ENCODE data around the gene INPP5J.
"Not testable (repeated sequence)": the region's sequence is repeated elsewhere in the genome, so short reads cannot be mapped to it uniquely, and the experiment has no call there.

Gene INPP5J

DNA sequence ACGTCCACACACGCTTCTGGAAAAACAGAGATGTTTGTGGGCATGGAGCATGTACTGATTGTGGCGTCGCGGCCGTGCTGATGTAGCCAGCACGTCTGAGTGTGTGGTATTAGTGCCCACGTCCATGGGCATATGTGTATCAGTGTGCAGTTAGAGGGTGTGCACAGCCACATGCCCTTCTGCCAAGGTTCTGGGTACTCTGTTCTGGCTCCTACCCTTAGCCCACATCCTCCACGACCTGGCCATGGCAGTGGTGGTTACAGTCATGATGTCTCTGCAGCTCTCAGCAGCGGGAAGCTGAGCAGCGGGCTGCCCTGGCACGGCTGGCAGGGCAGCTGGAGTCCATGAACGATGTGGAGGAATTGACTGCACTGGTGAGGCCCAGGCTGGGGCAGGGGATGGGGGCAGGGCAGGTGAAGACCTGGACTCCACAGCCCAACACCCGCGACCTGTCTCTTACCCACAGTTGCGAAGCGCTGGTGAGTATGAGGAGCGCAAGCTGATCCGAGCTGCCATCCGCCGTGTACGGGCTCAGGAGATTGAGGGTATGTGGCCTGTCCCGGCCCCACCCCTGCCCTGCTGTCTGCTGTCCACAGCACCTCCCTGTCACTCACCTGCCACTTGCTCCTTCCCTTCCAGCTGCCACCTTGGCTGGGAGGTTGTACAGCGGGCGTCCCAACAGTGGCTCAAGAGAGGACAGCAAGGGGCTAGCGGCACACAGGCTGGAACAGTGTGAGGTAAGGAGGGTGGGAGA is 34.4 kb upstream of the INPP5J start:
- no peak for DNase-seq

GRCh38 chr22:31089160-31090100 is 33.3 kb upstream of the INPP5J start:
- DNase-seq: no peak

GRCh38 chr22:31090217-31091085 is 32.3 kb upstream of the INPP5J start:
- no peak for DNase-seq

GRCh38 chr22:31091106-31091975 is 31.4 kb upstream of the INPP5J start:
- DNase-seq: no peak

DNA sequence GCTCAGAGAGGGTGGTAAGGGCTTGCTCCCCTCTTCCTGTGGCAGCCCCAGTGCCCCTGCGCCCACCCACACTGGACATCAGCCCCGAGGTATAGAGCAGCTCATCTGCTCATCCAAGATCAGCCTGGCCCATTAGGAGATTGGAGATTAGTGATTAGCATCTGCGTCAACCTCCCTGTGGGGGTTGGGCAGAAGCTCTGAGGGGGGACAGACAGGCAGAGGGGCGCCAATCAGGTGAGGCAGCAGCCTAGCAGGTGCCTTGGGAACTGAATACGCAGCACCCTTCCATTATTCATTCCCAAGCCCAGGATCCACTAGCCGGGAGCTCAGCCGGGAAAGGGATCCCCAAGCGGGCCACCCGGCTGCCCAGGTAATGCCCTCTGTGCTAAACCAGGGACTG is 30.6 kb upstream of the INPP5J start:
- no peak for DNase-seq

DNA sequence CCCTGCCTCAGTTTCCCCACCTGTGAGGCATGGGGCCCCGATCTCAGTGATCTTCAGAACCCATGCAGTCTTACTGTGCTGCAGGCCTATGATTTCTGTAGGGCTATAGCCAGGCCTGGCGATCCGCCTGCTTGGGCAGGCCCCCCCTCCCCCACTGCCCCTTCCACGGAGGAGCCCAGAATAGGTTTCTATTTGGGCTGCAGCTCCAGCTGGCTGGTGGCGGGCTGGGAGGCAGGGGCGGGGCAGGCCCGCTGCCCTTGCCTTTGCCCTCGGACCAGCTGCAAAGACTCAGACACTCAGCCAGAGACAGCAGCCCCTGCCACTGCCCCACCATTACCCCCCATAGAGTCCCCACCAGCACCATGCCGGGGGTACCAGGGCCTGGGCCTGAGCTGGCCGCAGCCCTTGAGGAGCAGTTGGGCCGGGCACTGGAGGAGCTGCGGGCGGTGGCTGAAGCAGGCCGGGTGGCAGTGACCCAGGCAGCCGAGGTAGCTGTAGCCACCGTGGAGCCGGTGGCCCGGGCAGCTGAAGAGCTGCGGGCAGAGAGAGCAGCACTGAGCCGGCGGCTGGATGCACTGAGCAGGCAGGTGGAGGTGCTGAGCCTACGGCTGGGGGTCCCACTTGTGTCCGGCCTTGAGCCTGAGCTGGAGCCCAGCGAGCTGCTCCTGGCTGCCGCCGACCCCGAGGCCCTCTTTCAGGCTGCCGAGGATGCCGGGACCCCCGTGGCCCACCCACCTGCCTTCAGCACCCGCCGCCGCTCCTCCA is 29.5 kb upstream of the INPP5J start:
- DNase-seq: no peak

- DNase-seq: no peak
Observed at GRCh38 chr22:31094021-31094551, 28.7 kb upstream of the INPP5J start.

DNA sequence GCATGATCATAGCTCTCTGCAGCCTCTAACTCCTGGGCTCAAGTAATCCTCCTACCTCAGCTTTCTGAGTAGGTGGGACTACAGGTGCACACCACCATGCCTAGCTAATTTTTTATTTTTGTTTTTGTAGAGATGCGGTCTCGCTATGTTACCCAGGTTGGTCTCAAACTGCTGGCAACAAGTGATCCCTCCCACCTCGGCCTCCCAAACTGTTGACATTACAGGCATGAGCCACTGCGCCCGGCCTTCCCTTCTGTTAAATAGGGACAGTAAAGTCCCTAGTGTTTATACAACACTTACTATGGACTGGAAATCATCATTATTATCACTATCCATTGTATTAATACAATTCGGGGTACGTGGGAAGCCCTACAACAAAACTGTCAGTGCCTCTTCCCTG is 28.0 kb upstream of the INPP5J start:
- DNase-seq: no peak

GRCh38 chr22:31095637-31096249 is 27.0 kb upstream of the INPP5J start:
- no peak for DNase-seq

DNA sequence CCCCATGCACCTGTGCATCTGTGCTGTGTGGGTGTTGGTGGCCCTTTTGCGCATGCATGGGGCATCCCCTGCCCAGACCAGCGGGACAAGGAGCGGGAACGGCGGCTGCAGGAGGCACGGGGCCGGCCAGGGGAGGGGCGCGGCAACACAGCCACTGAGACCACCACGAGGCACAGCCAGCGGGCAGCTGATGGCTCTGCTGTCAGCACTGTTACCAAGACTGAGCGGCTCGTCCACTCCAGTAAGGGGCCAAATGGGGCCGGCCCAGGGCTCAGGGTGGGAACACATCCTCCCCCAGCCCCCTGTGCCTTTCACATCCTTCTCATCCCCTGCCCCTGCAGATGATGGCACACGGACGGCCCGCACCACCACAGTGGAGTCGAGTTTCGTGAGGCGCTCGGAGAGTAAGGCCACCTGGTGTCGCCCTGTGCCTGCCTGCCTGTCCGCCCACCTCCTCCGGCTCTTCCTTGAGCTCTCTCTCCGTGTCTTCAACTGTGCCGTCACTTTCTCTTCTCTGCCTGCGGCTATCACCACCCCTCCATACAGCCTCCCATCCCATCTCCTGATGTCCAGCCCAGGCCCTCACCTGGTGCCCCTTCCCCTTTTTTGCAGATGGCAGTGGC is 26.0 kb upstream of the INPP5J start:
- DNase-seq: no peak

DNA sequence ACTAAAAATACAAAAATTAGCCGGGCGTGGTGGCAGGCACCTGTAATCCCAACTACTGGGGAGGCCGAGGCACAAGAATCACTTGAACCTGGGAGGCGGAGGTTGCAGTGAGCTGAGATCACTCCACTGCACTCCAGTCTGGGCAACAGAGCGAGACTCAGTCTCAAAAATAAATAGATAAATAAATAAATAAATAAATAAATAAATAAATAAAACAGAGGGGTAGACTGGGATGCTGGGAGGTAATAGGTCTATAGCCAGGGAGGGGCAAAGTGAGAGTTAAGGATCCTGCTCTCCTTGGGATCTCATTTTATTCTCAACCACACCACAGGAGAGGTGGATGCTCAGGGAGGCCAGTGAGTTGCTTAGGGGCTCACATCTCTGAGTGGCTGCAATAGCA is 25.2 kb upstream of the INPP5J start:
- not testable (repeated sequence) for DNase-seq

DNA sequence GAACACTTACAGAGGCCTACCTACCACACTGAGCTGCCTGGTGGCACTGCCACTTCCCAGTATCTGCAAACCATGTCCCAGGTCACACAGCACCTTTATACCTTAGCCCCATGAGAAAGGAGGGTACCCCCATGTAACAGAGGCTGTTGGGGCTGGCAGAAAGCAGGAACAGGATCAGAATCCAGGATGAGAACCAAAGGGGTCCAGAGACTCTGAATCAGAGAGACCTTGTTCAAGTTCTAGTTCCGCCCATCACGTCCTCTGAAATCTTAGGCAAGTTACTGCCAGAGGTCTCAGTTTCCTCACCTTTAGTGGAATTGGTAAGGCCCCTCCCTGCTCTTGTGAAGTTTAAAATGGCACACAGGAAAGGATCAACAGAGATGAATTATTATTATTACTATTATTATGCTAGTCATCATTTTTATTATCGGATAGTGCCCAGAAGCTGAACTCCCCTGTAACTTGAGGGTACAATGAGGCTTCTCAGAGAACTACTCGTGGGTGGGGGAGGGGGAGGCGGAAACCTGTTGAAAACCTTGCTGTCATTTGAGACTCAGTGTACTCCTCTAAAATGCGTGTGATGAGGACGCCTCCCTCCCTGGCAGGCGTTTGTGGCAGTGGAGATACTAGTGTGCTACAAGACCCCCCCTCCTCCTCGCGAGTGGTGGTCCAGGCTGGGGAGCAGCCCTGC is 24.7 kb upstream of the INPP5J start:
- no peak for DNase-seq

DNA sequence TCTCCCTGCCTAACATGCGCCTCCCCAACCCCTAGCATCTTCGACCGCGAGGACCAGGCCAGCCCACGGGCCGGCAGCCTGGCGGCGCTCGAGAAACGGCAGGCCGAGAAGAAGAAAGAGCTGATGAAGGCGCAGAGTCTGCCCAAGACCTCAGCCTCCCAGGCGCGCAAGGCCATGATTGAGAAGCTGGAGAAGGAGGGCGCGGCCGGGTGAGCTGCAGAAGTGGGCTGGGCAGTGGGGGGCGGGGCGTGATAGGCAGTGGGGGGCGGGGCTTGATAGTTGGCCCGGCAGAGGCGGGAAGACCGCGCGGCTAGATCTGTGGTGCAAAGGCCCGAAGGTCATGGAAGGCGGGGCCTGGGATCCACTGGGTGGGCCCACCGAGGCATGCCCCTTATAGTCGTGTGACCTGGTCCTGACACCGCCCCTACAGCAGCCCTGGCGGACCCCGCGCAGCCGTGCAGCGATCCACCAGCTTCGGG is 24.1 kb upstream of the INPP5J start:
- DNase-seq: no peak

- no peak for DNase-seq
Observed at GRCh38 chr22:31099386-31099785, 23.4 kb upstream of the INPP5J start.

- no peak for DNase-seq
Observed at GRCh38 chr22:31099841-31100761, 22.7 kb upstream of the INPP5J start.

DNA sequence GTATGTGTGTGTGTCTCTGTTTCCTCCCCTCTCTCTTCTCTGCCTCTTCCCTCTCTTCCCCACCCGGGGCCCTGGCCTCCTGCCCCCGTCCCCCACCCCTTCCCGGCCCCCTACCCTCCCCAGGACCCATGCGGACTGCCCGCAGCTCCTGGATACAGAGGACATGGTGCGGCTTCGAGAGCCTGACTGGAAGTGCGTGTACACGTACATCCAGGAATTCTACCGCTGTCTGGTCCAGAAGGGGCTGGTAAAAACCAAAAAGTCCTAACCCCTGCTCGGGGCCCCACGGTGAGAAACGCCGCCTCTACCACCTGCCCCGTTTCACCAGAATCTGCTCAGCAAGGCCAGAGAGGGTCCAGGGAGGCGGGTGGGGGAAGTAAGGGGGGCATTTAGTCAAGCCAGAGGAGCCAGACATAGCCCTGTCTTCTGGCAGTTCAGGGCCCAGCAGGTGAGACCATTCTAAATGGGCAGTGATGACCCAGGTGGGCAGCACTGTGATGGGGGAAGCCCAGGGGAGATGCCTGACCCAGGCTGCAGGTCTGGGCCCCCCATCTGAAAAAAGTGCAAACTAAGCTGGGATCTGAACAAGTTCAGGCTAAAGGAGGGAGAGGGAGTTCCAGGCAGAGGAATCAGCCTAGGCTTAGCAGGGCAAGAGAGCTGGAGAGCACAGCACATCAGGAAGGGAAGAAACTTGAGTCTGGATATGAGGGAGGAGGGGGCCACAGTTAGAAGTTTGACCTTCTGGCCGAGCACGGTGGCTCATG is 21.8 kb upstream of the INPP5J start:
- no peak for DNase-seq

DNA sequence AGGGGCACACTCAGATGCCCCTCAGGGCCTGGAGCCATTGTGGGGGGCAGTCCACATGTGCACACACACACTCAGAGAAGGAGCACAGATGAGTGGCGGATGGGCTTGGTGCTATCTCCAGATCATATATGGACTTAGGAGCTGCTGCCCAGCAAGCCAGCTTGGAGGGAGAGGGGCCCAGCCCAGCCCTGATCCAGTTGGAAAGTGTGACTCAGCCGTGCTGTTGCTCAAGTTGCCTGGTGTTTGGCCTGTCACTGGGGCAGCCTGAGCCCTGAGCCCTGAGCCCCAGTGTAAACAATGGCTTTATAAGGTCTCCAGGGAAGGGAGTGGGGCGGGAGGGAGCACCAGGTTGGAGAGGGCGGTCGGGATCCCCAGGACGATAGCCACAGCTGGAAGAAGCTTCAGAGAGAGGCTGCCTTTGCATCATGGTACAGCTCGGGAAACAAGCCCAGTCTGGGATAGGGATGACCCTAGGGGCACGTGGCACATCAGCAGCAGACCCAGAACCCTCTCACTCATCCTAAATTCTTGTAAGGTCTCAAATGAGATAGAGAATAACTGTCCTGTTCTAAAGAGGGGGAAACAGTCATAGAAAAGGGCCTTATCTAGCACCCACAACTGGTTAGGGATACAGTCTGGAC is 20.2 kb upstream of the INPP5J start:
- no peak for DNase-seq

All from NCI-H1436 treated with DMSO at 0.1 percent for 48 hours (cell line).